ENCODE results near the gene CXCR3. TPM values are rescaled to one million over a fixed set of nuclear protein-coding genes. Genes with fewer than 3 reads are reported as not detected.

Gene CXCR3
- total and polyA plus RNA-seq, 10 of the 15 experiments (the other 5 are each of a cell fraction or from before 2014, with no cell fraction given) = 1.4 to 48.2 (median 15.7) TPM

- TF ChIP-seq BCL3 (IDR thresholded peaks at IDR 0.05; ENCODE audit: borderline replicate concordance, insufficient read depth, low read depth, low read length, poor library complexity, severe bottlenecking) = no peak
- no peak for TF ChIP-seq ZNF687 (IDR thresholded peaks at IDR 0.05)
- TF ChIP-seq, protein P1, sequence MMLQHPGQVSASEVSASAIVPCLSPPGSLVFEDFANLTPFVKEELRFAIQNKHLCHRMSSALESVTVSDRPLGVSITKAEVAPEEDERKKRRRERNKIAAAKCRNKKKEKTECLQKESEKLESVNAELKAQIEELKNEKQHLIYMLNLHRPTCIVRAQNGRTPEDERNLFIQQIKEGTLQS (IDR thresholded peaks at IDR 0.05; ENCODE audit: borderline replicate concordance, extremely low read depth, low read depth, low read length) = no peak
- TF ChIP-seq GATAD2B (conservative IDR thresholded peaks at IDR 0.05; ENCODE audit: low read depth) = no peak
- no peak for TF ChIP-seq HCFC1 (IDR thresholded peaks at IDR 0.05; ENCODE audit: low read length)
- no peak for TF ChIP-seq RCOR1 (conservative IDR thresholded peaks at IDR 0.05; ENCODE audit: low read depth, low read length)
- no peak for TF ChIP-seq SPI1 (IDR thresholded peaks at IDR 0.05; ENCODE audit: borderline replicate concordance, insufficient read depth, low read depth, low read length)
- TF ChIP-seq SUZ12 (IDR thresholded peaks at IDR 0.05; ENCODE audit: unreplicated experiment) = no peak
- TF ChIP-seq BHLHE40 (IDR thresholded peaks at IDR 0.05; ENCODE audit: borderline replicate concordance in 1 of 2, low read depth in 2 of 2, low read length in 1 of 2) = no peak
- TF ChIP-seq RELB (IDR thresholded peaks at IDR 0.05; ENCODE audit: low read depth) = no peak
- no peak for TF ChIP-seq NFYB (IDR thresholded peaks at IDR 0.05; ENCODE audit: insufficient read depth, low read depth, low read length)
- no peak for TF ChIP-seq SIX5 (IDR thresholded peaks at IDR 0.05; ENCODE audit: low read depth, low read length, severe bottlenecking)
- TF ChIP-seq PAX5 (IDR thresholded peaks at IDR 0.05; ENCODE audit: borderline replicate concordance, low read depth, low read length) = no peak
- no peak for TF ChIP-seq SIN3A (IDR thresholded peaks at IDR 0.05; ENCODE audit: low read depth, low read length)
- TF ChIP-seq BMI1 (IDR thresholded peaks at IDR 0.05; ENCODE audit: borderline replicate concordance) = no peak
These were observed 40.6 kb downstream of the CXCR3 start (continued) for GRCh38 chrX:71577682-71578081.
